ENCODE data around the gene PTPRB. TPM values are rescaled to one million over a fixed set of nuclear protein-coding genes. Genes with fewer than 3 reads are reported as not detected.
A peak's percentile ranks its signal among the peaks of the same experiment; 100 is the strongest.

PTPRB gene
- total RNA-seq, 6 experiments from 2014 or later = 2.6 to 4.3 (median 3.1) TPM

- TF ChIP-seq, protein P1, sequence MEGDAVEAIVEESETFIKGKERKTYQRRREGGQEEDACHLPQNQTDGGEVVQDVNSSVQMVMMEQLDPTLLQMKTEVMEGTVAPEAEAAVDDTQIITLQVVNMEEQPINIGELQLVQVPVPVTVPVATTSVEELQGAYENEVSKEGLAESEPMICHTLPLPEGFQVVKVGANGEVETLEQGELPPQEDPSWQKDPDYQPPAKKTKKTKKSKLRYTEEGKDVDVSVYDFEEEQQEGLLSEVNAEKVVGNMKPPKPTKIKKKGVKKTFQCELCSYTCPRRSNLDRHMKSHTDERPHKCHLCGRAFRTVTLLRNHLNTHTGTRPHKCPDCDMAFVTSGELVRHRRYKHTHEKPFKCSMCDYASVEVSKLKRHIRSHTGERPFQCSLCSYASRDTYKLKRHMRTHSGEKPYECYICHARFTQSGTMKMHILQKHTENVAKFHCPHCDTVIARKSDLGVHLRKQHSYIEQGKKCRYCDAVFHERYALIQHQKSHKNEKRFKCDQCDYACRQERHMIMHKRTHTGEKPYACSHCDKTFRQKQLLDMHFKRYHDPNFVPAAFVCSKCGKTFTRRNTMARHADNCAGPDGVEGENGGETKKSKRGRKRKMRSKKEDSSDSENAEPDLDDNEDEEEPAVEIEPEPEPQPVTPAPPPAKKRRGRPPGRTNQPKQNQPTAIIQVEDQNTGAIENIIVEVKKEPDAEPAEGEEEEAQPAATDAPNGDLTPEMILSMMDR (IDR thresholded peaks at IDR 0.05) = no peak
- Mint-ChIP-seq H3K27ac (peak overlapping the region; percentile 93), H3K9me3 (no peaks in the 10 kb centered on the region), H3K4me1 (ENCODE audit: low read depth) (peaks cover 58% of the 10 kb centered on the region), H3K27me3 (ENCODE audit: insufficient read depth) (no peaks in the 10 kb centered on the region), H3K36me3 (ENCODE audit: low read depth) (peaks cover 11% of the 10 kb centered on the region), H3K4me3 (peak overlapping the region; percentile 74)
- peak; percentile 95 for DNase-seq
These were observed 24.4 kb upstream of the PTPRB start for GRCh38 chr12:70661466-70662161.

- DNase-seq = peak; percentile 94
- Mint-ChIP-seq H3K27me3 (ENCODE audit: insufficient read depth) (no peaks in the 10 kb centered on the region), H3K27ac (peak overlapping the region; percentile 93), H3K4me1 (ENCODE audit: low read depth) (peaks cover 61% of the 10 kb centered on the region), H3K36me3 (ENCODE audit: low read depth) (peaks cover 11% of the 10 kb centered on the region), H3K4me3 (peak overlapping the region; percentile 73), H3K9me3 (no peaks in the 10 kb centered on the region)
- TF ChIP-seq, protein P1 (IDR thresholded peaks at IDR 0.05) = no peak
These were observed 23.5 kb upstream of the PTPRB start for GRCh38 chr12:70660620-70661219.

DNA sequence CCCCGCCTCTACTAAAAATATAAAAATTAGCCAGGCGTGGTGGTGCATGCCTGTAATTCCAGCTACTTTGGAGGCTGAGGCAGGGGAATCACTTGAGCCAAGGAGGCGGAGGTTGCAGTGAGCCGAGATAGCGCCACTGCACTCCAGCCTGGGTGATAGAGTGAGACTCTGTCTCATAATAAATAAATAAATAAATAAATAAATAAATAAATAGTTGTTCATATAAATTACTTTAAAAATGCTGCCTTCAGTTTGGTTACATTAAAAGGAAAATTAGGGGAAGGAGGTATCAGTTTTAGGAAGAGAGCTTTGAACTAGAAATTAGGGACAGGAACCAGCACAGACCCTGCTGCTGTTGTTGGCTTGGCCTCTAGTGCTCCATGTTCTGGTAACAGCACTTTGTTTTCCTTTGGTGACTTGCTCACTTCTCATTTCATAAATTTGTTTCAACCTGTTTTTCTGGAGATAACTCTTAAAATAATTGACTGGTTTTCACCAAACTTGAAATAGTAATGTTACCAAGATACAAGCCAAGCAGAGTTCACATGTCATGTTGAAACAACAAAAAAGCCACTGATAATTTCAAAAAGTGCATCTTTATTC lies 22.9 kb upstream of the PTPRB start:
- no peak for DNase-seq
- Mint-ChIP-seq H3K36me3 (ENCODE audit: low read depth) (peaks cover 11% of the 10 kb centered on the region), H3K27ac (peak overlapping the region; percentile 93), H3K27me3 (ENCODE audit: insufficient read depth) (no peaks in the 10 kb centered on the region), H3K4me3 (peak overlapping the region; percentile 73; the same call in 1 of the 2 replicates), H3K4me1 (ENCODE audit: low read depth) (peaks cover 61% of the 10 kb centered on the region), H3K9me3 (no peaks in the 10 kb centered on the region)
- TF ChIP-seq, protein P1 (IDR thresholded peaks at IDR 0.05) = no peak

DNA sequence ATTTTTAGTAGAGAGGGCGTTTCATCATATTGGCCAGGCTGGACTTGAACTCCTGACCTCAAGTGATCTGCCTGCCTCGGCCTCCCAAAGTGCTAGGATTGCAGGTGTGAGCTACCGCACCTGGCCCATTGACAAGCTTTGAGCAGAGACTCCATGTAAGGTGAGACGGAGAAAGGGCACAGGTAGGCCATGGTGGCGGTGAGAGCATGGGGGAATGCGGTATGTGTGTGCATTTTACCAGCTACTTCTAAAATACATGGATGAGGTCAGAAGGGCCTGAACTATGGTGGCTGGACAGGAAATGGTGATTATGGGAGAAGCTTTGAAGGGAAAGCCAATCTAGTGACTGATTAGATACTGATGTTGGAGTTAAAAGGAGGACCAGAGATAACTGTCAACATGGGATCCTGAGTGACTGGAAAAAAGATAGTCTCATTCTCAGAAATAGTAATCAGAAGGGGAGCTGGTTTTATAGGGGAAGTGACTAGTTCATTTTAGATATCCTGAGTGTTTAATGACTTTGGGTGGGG lies 21.9 kb upstream of the PTPRB start:
- Mint-ChIP-seq H3K27ac (peak overlapping the region; percentile 34; the same call in 1 of the 2 replicates), H3K36me3 (ENCODE audit: low read depth) (peaks cover 11% of the 10 kb centered on the region), H3K27me3 (ENCODE audit: insufficient read depth) (no peaks in the 10 kb centered on the region)

DNA sequence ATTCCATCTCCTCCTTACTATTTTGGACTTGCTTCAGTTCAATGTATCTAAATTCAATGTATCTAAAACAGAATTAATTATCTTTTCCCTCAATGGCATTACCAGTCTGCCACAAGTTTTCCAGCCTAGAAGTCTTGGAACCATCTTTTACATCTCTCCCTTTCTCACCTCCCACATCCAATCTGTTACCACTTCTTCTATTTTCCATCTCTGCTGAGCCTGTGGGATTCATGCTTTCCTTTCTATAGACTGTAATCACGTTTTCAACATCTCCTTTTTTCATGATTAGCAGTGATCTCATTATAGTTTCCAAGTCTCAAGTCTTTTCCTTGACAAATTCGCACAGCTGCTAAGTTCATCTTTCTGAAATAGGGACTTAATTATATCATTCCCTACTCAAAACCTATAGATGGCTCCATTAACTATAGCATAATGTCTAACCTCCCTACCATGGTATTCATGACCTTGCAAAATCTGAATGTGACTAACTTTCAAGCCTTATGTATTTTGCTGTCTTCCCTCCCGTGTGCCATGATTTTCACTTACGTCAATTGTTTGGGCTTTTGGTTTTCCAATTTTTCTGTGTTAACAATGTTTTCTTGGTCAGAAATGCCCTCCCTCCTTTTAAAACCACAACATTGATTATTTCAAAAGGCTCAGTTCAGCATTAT lies 20.5 kb upstream of the PTPRB start:
- peaks cover 11% of the 10 kb centered on the region for H3K36me3 Mint-ChIP-seq (ENCODE audit: low read depth)
- H3K27ac Mint-ChIP-seq = no peak overlapping the region
- no peak for DNase-seq
- TF ChIP-seq, protein P1 (IDR thresholded peaks at IDR 0.05) = no peak
- H3K4me3 Mint-ChIP-seq = no peak overlapping the region
- peaks cover 60% of the 10 kb centered on the region for H3K4me1 Mint-ChIP-seq (ENCODE audit: low read depth)
- no peaks in the 10 kb centered on the region for H3K9me3 Mint-ChIP-seq
- H3K27me3 Mint-ChIP-seq (ENCODE audit: insufficient read depth) = no peaks in the 10 kb centered on the region

More for the DNA sequence above, 21.9 kb upstream of the PTPRB start:
- TF ChIP-seq, protein P1 (IDR thresholded peaks at IDR 0.05) = no peak
- Mint-ChIP-seq H3K4me3 (no peak overlapping the region; the same call in 1 of the 2 replicates), H3K9me3 (no peaks in the 10 kb centered on the region), H3K4me1 (ENCODE audit: low read depth) (peaks cover 61% of the 10 kb centered on the region)
- no peak for DNase-seq
